ENCODE data around the gene RESF1. TPM values are rescaled to one million over a fixed set of nuclear protein-coding genes. Genes with fewer than 3 reads are reported as not detected.

Gene RESF1
- total and polyA plus RNA-seq, 2 experiments from 2014 or later: 134 to 313 TPM

DNA sequence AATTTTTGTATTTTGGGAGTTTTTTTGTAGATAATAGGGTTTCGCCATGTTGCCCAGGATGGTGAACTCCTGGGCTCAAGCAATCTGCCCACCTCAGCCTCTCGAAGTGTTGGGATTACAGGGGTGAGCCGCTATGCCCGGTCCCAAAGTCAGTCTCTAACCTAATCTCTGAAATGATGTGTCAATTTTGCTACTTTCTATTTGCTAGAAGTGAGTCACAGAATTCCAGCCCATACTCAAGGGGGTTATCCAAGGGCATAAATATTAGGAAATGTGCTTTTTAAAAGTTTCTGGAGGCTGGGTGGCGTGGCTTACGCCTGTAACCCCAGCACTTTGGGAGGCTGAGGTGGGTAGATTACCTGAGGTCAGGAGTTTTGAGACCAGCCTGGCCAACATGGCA is 40.5 kb downstream of the RESF1 start:
- TF ChIP-seq NANOG (IDR thresholded peaks at IDR 0.05; ENCODE audit: borderline replicate concordance) (no peak), JUNB (IDR thresholded peaks at IDR 0.05; ENCODE audit: unreplicated experiment) (no peak), POLR2AphosphoS5 (IDR thresholded peaks at IDR 0.05; ENCODE audit: low read depth) (no peak), ZNF331 (CRISPR knock-in tag; IDR thresholded peaks at IDR 0.05; ENCODE audit: low read depth) (no peak), ZNF114 (CRISPR knock-in tag; IDR thresholded peaks at IDR 0.05) (no peak), STAT1 (IDR thresholded peaks at IDR 0.05; ENCODE audit: unreplicated experiment) (no peak), EZH2phosphoT487 (IDR thresholded peaks at IDR 0.05; ENCODE audit: unreplicated experiment) (no peak), EZH2 (IDR thresholded peaks at IDR 0.05; ENCODE audit: low read depth, unreplicated experiment) (no peak), CREB1 (CRISPR knock-in tag; IDR thresholded peaks at IDR 0.05; ENCODE audit: low read depth) (no peak)
- TF ChIP-seq, protein P1, sequence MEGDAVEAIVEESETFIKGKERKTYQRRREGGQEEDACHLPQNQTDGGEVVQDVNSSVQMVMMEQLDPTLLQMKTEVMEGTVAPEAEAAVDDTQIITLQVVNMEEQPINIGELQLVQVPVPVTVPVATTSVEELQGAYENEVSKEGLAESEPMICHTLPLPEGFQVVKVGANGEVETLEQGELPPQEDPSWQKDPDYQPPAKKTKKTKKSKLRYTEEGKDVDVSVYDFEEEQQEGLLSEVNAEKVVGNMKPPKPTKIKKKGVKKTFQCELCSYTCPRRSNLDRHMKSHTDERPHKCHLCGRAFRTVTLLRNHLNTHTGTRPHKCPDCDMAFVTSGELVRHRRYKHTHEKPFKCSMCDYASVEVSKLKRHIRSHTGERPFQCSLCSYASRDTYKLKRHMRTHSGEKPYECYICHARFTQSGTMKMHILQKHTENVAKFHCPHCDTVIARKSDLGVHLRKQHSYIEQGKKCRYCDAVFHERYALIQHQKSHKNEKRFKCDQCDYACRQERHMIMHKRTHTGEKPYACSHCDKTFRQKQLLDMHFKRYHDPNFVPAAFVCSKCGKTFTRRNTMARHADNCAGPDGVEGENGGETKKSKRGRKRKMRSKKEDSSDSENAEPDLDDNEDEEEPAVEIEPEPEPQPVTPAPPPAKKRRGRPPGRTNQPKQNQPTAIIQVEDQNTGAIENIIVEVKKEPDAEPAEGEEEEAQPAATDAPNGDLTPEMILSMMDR (conservative IDR thresholded peaks at IDR 0.05; ENCODE audit: low read depth in 2 of 2): no peak
- TF ChIP-seq, protein P2, sequence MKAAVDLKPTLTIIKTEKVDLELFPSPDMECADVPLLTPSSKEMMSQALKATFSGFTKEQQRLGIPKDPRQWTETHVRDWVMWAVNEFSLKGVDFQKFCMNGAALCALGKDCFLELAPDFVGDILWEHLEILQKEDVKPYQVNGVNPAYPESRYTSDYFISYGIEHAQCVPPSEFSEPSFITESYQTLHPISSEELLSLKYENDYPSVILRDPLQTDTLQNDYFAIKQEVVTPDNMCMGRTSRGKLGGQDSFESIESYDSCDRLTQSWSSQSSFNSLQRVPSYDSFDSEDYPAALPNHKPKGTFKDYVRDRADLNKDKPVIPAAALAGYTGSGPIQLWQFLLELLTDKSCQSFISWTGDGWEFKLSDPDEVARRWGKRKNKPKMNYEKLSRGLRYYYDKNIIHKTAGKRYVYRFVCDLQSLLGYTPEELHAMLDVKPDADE (IDR thresholded peaks at IDR 0.05): no peak
- TF ChIP-seq, protein P3, sequence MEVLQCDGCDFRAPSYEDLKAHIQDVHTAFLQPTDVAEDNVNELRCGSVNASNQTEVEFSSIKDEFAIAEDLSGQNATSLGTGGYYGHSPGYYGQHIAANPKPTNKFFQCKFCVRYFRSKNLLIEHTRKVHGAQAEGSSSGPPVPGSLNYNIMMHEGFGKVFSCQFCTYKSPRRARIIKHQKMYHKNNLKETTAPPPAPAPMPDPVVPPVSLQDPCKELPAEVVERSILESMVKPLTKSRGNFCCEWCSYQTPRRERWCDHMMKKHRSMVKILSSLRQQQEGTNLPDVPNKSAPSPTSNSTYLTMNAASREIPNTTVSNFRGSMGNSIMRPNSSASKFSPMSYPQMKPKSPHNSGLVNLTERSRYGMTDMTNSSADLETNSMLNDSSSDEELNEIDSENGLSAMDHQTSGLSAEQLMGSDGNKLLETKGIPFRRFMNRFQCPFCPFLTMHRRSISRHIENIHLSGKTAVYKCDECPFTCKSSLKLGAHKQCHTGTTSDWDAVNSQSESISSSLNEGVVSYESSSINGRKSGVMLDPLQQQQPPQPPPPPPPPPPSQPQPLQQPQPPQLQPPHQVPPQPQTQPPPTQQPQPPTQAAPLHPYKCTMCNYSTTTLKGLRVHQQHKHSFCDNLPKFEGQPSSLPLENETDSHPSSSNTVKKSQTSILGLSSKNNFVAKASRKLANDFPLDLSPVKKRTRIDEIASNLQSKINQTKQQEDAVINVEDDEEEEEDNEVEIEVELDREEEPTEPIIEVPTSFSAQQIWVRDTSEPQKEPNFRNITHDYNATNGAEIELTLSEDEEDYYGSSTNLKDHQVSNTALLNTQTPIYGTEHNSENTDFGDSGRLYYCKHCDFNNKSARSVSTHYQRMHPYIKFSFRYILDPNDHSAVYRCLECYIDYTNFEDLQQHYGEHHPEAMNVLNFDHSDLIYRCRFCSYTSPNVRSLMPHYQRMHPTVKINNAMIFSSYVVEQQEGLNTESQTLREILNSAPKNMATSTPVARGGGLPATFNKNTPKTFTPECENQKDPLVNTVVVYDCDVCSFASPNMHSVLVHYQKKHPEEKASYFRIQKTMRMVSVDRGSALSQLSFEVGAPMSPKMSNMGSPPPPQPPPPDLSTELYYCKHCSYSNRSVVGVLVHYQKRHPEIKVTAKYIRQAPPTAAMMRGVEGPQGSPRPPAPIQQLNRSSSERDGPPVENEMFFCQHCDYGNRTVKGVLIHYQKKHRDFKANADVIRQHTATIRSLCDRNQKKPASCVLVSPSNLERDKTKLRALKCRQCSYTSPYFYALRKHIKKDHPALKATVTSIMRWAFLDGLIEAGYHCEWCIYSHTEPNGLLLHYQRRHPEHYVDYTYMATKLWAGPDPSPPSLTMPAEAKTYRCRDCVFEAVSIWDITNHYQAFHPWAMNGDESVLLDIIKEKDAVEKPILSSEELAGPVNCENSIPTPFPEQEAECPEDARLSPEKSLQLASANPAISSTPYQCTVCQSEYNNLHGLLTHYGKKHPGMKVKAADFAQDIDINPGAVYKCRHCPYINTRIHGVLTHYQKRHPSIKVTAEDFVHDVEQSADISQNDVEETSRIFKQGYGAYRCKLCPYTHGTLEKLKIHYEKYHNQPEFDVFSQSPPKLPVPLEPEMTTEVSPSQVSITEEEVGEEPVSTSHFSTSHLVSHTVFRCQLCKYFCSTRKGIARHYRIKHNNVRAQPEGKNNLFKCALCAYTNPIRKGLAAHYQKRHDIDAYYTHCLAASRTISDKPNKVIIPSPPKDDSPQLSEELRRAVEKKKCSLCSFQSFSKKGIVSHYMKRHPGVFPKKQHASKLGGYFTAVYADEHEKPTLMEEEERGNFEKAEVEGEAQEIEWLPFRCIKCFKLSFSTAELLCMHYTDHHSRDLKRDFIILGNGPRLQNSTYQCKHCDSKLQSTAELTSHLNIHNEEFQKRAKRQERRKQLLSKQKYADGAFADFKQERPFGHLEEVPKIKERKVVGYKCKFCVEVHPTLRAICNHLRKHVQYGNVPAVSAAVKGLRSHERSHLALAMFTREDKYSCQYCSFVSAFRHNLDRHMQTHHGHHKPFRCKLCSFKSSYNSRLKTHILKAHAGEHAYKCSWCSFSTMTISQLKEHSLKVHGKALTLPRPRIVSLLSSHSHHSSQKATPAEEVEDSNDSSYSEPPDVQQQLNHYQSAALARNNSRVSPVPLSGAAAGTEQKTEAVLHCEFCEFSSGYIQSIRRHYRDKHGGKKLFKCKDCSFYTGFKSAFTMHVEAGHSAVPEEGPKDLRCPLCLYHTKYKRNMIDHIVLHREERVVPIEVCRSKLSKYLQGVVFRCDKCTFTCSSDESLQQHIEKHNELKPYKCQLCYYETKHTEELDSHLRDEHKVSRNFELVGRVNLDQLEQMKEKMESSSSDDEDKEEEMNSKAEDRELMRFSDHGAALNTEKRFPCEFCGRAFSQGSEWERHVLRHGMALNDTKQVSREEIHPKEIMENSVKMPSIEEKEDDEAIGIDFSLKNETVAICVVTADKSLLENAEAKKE (CRISPR knock-in tag; IDR thresholded peaks at IDR 0.05): no peak
- TF ChIP-seq, protein P4, sequence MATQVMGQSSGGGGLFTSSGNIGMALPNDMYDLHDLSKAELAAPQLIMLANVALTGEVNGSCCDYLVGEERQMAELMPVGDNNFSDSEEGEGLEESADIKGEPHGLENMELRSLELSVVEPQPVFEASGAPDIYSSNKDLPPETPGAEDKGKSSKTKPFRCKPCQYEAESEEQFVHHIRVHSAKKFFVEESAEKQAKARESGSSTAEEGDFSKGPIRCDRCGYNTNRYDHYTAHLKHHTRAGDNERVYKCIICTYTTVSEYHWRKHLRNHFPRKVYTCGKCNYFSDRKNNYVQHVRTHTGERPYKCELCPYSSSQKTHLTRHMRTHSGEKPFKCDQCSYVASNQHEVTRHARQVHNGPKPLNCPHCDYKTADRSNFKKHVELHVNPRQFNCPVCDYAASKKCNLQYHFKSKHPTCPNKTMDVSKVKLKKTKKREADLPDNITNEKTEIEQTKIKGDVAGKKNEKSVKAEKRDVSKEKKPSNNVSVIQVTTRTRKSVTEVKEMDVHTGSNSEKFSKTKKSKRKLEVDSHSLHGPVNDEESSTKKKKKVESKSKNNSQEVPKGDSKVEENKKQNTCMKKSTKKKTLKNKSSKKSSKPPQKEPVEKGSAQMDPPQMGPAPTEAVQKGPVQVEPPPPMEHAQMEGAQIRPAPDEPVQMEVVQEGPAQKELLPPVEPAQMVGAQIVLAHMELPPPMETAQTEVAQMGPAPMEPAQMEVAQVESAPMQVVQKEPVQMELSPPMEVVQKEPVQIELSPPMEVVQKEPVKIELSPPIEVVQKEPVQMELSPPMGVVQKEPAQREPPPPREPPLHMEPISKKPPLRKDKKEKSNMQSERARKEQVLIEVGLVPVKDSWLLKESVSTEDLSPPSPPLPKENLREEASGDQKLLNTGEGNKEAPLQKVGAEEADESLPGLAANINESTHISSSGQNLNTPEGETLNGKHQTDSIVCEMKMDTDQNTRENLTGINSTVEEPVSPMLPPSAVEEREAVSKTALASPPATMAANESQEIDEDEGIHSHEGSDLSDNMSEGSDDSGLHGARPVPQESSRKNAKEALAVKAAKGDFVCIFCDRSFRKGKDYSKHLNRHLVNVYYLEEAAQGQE (IDR thresholded peaks at IDR 0.05; ENCODE audit: unreplicated experiment): no peak
- Histone ChIP-seq H2AFZ (no peak overlapping the region), H4K20me1 (replicated peaks; ENCODE audit: insufficient read depth) (no peaks in the 10 kb centered on the region; the same call in 1 of the 2 replicates), H3F3A (replicated peaks; ENCODE audit: low read depth) (peaks cover 23% of the 10 kb centered on the region), H3K79me2 (replicated peaks; ENCODE audit: insufficient read depth) (no peaks in the 10 kb centered on the region; the same call in 1 of the 2 replicates), H3K27me3 (ENCODE audit: insufficient read depth) (no peaks in the 10 kb centered on the region), H3K4me1 (ENCODE audit: insufficient read depth) (no peaks in the 10 kb centered on the region), H3K4me3 (no peak overlapping the region), H3K36me3 (ENCODE audit: insufficient read depth) (peaks cover 50% of the 10 kb centered on the region), H3K4me2 (no peak overlapping the region), H3K27ac (ENCODE audit: low read depth) (no peak overlapping the region), H3K9me2 (ENCODE audit: insufficient read depth) (no peaks in the 10 kb centered on the region)
- ATAC-seq (no peak), DNase-seq (ENCODE audit: low spot score) (no peak)
- Mint-ChIP-seq H3K9me3 (peaks cover 3% of the 10 kb centered on the region; the same call in 1 of the 3 replicates), H3K27ac (no peak overlapping the region), H3K4me1 (no peaks in the 10 kb centered on the region), H3K4me3 (no peak overlapping the region), H3K27me3 (ENCODE audit: insufficient read depth, low read depth, poor library complexity) (no peaks in the 10 kb centered on the region), H3K36me3 (ENCODE audit: low read depth) (peaks cover 69% of the 10 kb centered on the region)

All from GM23338 (cell line).